ENCODE data around the gene TRIO. TPM values are rescaled to one million over a fixed set of nuclear protein-coding genes. Genes with fewer than 3 reads are reported as not detected.

The TRIO gene
- total and polyA plus RNA-seq, 4 donors: 23.8 to 243 (median 110) TPM

- H3K9me3 ChIP-seq (ENCODE audit: control insufficient read depth in 4 of 4, insufficient read depth in 3 of 4, low read length in 3 of 4): peaks cover 0 to 5% (median 2%) of the 10 kb centered on the region in 4 donors
- H3K4me1 ChIP-seq (ENCODE audit: control insufficient read depth in 5 of 5, insufficient read depth in 5 of 5, low read length in 5 of 5): peaks cover 0 to 10% (median 6%) of the 10 kb centered on the region in 5 donors
- WGBS, 2 donors: 97 to 100% methylated on average over 2 of the region's 2 CpGs
- no peak overlapping the region for H3K4me3 ChIP-seq
- ATAC-seq (ENCODE audit: insufficient read depth, low FRiP score) (no peak), DNase-seq (no peak)
- no peak overlapping the region for H3K27ac ChIP-seq (ENCODE audit: low read depth in 1 of 2, low read length in 1 of 2)
- H3K9ac ChIP-seq (ENCODE audit: insufficient read depth in 1 of 2, low read length in 2 of 2): no peak overlapping the region
- no peaks in the 10 kb centered on the region for H3K36me3 ChIP-seq (ENCODE audit: control insufficient read depth in 4 of 4, insufficient read depth in 4 of 4, low read length in 4 of 4)
- H3K27me3 ChIP-seq (ENCODE audit: control insufficient read depth in 3 of 3, insufficient read depth in 3 of 3, low read length in 2 of 3): peaks cover 0 to 20% (median 12%) of the 10 kb centered on the region in 3 donors
- no peak for TF ChIP-seq CTCF (IDR thresholded peaks at IDR 0.05; ENCODE audit: control extremely low read depth, extremely low read depth)
Measured at GRCh38 chr5:14134771-14135170, 8.4 kb upstream of the TRIO start.

GRCh38 chr5:14135621-14136020 lies 7.5 kb upstream of the TRIO start:
- TF ChIP-seq CTCF (IDR thresholded peaks at IDR 0.05; ENCODE audit: control extremely low read depth, extremely low read depth): no peak
- DNase-seq (no peak), ATAC-seq (ENCODE audit: insufficient read depth, low FRiP score) (no peak)
- Histone ChIP-seq H3K9ac (ENCODE audit: insufficient read depth in 1 of 2, low read length in 2 of 2) (no peak overlapping the region), H3K36me3 (ENCODE audit: control insufficient read depth in 4 of 4, insufficient read depth in 4 of 4, low read length in 4 of 4) (no peaks in the 10 kb centered on the region), H3K4me1 (ENCODE audit: control insufficient read depth in 5 of 5, insufficient read depth in 5 of 5, low read length in 5 of 5) (peaks cover 0 to 10% (median 6%) of the 10 kb centered on the region in 5 donors), H3K27me3 (ENCODE audit: control insufficient read depth in 3 of 3, insufficient read depth in 3 of 3, low read length in 2 of 3) (peaks cover 0 to 15% (median 12%) of the 10 kb centered on the region in 3 donors), H3K9me3 (ENCODE audit: control insufficient read depth in 4 of 4, insufficient read depth in 3 of 4, low read length in 3 of 4) (peaks cover 0 to 5% (median 2%) of the 10 kb centered on the region in 4 donors), H3K4me3 (no peak overlapping the region), H3K27ac (ENCODE audit: low read depth in 1 of 2, low read length in 1 of 2) (no peak overlapping the region)
- 98 to 100% methylated on average over 1 of the region's 1 CpG for WGBS, 2 donors

- WGBS, 2 donors: 84 to 98% methylated on average over 2 of the region's 2 CpGs
- Histone ChIP-seq H3K36me3 (ENCODE audit: control insufficient read depth in 4 of 4, insufficient read depth in 4 of 4, low read length in 4 of 4) (no peaks in the 10 kb centered on the region), H3K27me3 (ENCODE audit: control insufficient read depth in 3 of 3, insufficient read depth in 3 of 3, low read length in 2 of 3) (peaks cover 0 to 12% (median 11%) of the 10 kb centered on the region in 3 donors), H3K4me1 (ENCODE audit: control insufficient read depth in 5 of 5, insufficient read depth in 5 of 5, low read length in 5 of 5) (peaks cover 0 to 10% (median 6%) of the 10 kb centered on the region in 5 donors), H3K27ac (ENCODE audit: low read depth in 1 of 2, low read length in 1 of 2) (no peak overlapping the region), H3K9me3 (ENCODE audit: control insufficient read depth in 4 of 4, insufficient read depth in 3 of 4, low read length in 3 of 4) (peaks cover 0 to 5% (median 2%) of the 10 kb centered on the region in 4 donors), H3K4me3 (no peak overlapping the region), H3K9ac (ENCODE audit: insufficient read depth in 1 of 2, low read length in 2 of 2) (no peak overlapping the region)
- TF ChIP-seq CTCF (IDR thresholded peaks at IDR 0.05; ENCODE audit: control extremely low read depth, extremely low read depth): no peak
- DNase-seq: no peak
- no peak for ATAC-seq (ENCODE audit: insufficient read depth, low FRiP score)
Measured at GRCh38 chr5:14136228-14136627, 6.9 kb upstream of the TRIO start.

Data from lung (tissue), 12 donors.